Hepatocyte (in vitro differentiated cells): Measurements from ENCODE around the gene PIGR.

Experiments
- CTCF ChIP-seq: fragments of 200-600 bp; sonication (generic); IDR thresholded peaks from 2 replicates; pipeline ENCODE4 v1.5.1; 2016; ENCODE audit warnings: antibody characterized with exemption, mild to moderate bottlenecking; ENCODE audit not compliant: poor library complexity
- EZH2phosphoT487 ChIP-seq: fragments of 200-600 bp; sonication (generic); IDR thresholded peaks from one replicate; pipeline ENCODE4 v1.6.1; 2018; ENCODE audit warnings: antibody characterized with exemption, mild to moderate bottlenecking, low read depth, moderate library complexity; ENCODE audit not compliant: unreplicated experiment, severe bottlenecking

GRCh38 chr1:206945779-206946178, 487 bp downstream of the PIGR start:
- TF ChIP-seq CTCF (no peak), EZH2phosphoT487 (no peak)
